Urothelium cell line (cell line): ENCODE measurements around the gene ASCC1.
"Not testable (repeated sequence)": the region's sequence is repeated elsewhere in the genome, so short reads cannot be mapped to it uniquely, and the experiment has no call there.

ENCODE experiments used
- DNase-seq: peaks from one replicate; pipeline ENCODE4 v3.0.0; 2011; ENCODE audit warnings: low spot score, mixed read lengths
- FAIRE-seq: peaks from 2 replicates; lab custom pipeline; 2011; peaks lifted over from hg19 to GRCh38; lab: Jason Lieb, UNC

ASCC1 gene

DNA sequence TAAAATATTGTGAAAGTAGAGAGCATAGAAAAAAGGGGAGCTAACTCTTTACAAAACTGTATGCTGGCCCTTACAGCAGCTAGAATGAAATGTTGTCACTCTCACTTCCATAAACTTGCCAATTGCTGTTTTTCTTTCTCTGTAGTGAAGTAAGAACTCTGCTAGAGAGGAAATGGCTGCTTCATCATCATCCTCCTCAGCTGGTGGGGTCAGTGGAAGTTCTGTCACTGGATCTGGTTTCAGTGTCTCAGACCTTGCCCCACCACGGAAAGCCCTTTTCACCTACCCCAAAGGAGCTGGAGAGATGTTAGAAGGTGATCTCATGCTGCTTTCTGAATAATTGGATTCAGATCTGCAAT is 7.6 kb upstream of the ASCC1 start:
- FAIRE-seq (no peak), DNase-seq (no peak)

DNA sequence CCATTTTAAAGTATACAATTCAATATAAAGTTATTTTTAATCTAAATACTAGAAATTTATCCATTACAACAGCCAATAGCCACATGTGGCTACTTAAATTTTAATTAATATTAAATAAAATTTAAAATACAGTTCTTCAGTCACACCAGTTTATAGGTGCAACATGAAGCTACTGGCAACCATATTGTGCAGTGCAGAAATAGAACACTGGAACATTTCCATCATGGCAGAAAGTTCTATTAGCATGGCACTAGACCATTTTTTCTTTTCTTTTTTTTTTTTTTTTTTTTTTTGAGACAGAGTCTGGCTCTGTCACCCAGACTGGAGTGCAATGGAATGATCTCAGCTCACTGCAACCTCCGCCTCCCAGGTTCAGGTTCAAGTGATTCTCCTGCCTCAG is 5.2 kb upstream of the ASCC1 start:
- no peak for FAIRE-seq

DNA sequence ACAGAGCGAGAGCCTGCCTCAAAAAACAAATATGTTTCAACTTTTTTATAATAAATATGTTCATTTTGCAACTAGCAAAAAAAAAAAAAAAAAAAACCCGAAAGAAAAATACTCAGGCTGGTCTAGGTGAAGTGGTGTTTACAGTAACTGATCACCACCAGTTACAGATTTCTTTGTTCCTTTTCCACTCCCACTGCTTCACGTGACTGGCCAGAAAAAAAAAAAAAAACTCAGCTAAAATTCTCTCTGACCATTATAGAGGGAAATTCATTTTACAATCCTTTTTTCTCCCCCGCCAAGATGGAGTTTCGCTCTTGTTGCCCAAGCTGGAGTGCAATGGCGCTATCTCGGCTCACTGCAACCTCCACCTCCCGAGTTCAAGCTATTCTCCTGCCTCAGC is 4.6 kb upstream of the ASCC1 start:
- FAIRE-seq, result no peak
- no peak for DNase-seq

More for the DNA sequence above, 5.2 kb upstream of the ASCC1 start:
- DNase-seq, result no peak

DNA sequence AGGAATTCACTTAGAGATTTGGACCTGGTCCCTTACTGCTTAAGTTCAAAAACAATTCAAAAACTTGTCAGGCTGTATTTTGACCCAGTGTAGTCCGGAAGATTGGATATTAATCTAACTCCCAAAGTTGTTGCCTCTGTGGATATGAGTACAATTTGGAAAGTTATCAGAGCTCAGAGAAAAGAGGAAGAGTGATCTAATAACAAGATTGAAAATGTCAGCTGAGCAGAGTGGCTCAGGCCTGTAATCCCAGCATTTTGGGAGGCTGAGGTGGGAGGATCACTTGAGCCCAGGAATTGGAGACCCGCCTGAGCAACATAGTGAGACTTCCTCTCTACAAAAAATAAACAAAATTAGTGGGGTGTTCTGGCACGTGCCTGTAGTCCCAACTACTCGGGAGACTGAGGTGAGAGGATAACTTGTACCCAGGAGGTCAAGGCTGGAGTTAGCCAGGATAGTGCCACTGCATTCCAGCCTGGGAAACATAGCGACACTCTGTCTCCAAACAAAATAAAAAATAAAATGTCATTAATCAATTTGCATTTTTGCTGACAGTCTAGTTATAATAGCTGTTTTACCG is 3.2 kb upstream of the ASCC1 start:
- FAIRE-seq (no peak), DNase-seq (no peak)

DNA sequence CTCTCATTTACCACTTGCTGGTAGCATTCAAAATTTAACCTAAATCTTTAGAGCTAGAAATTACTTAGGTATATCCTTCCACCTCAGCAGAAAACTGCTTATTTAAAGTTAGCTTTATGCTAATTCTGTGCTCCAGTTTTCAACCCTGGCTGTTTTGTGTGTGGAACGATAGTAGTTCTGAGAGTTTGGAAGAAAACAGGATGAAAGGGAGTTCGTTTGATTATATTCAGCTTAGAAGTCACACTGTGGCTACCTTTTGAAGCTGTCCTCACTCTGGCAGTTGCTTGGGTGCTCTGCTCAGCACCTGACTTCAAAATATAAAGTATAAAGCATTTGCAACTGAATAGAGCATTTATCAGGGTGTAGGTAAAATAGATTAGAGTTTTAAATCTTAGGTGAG is 2.6 kb upstream of the ASCC1 start:
- FAIRE-seq, result no peak
- DNase-seq, result no peak

DNA sequence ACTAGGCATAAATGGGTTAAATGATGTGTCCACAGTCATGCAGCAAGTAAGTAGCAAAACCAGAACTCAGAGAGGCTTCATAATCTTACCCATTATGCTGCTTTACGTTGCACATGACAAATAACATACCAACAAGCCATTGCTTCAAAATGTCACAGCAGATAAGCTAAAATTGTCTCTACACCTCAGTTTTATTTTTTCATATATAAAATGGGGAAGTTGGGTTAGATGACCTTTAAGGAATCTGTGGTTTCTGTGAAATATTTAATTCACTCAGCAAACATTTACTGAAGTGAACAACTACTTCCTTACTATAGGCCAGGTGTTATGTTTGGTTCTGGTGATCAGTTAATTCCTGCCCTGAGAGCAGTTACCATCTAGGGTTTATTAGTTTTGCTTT is 2.2 kb upstream of the ASCC1 start:
- DNase-seq, result no peak
- FAIRE-seq, result no peak

DNA sequence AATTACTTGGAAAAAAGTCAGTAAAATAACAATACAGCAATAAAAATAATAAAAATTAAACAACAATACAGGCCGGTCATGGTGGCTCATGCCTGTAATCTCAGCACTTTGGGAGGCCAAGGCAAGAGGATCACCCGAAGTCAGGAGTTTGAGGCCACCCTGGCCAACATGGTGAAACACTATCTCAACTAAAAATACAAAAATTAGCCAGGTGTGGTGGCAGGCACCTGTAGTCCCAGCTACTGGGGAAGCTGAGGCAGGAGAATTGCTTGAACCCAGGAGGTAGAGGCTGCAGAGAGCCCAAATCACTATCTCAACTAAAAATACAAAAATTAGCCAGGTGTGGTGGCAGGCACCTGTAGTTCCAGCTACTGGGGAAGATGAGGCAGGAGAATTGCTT is 4.2 kb downstream of the ASCC1 start:
- FAIRE-seq, DNase-seq: not testable (repeated sequence)

DNA sequence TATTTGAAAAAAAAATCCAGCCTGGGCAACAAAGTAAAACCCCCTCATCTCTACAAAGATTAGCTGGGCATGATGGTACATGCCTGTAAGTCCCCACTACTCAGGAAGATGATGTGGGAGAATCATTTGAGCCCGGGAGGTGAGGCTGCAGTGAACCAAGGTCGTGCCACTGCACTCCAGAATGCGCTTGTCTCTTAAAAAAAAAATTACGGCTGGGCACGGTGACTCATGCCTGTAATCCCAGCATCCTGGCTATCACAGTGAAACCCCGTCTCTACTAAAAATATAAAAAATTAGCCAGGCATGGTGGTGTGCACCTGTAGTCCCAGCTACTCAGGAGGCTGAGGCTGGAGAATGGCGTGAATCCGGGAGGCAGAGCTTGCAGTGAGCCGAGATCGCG is 4.7 kb downstream of the ASCC1 start:
- not testable (repeated sequence) for FAIRE-seq

DNA sequence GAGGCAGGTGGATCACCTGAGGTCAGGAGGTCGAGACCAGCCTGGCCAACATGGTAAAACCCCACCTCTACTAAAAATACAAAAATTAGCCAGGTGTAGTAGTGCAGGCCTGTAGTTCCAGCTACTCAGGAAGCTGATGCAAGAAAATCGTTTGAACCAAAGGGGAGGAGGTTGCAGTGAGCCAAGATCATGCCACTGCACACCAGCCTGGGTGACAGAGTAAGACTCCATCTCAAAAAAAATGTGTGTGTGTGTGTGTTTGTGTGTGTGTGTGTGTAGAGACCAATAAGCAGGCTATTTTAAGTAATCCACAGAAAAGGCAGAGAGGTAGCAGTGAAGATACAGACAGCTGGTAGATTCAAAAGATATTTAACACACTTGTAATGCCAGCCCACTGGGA is 7.5 kb downstream of the ASCC1 start:
- FAIRE-seq, DNase-seq: not testable (repeated sequence)

More for the DNA sequence above, 4.7 kb downstream of the ASCC1 start:
- not testable (repeated sequence) for DNase-seq

DNA sequence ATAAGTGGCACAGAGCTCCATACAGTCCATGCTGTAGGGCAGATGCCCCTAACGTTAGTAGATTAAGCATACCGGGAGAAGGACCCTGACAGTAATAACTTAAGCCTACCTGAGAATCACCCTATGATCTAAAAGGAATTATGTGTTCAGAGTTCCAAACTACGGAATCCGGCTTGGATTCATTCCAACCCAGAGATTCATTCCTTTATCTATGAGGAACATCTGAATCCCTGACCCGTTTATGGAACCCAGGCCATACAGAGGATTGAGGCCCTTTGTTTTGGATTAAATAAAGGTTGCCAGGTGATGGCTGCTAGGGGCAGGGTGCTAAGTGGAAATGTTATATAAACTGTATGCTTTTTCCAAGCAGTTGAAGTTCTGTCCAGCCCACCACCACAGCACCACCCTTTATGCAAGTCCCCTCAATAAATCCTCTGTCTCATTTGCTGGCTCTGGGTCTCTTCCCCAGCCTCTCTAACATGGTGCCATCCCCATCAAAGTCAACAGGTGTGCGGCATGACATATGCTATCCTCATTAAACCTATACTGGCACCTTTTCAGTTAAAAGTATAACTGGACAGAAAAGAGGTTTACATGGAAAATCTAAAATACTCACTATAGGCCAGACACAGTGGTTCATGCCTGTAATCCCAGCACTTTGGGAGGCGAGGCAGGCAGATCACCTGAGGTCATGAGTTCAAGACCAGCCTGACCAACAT is 9.4 kb downstream of the ASCC1 start:
- FAIRE-seq (no peak), DNase-seq (no peak)

DNA sequence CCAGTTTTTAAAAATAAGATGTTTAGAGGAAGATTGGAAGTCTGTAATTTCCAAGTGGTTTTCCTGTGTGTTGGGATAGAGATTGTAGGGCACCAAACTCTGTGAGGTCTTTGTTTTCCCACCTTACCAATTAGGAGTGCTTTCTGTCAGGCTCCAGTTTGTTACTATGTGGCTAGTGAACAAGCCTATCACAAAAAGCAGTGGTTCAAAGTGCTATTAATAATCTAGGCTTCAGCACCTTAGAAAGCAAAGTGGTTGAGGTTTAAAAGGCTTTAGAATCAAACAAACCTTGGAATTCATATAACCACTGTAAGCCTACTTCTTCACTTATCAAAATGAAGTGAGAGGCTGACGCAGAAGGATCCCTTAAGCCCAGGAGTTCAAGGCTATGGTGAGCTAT is 11.4 kb downstream of the ASCC1 start:
- no peak for DNase-seq
- no peak for FAIRE-seq

DNA sequence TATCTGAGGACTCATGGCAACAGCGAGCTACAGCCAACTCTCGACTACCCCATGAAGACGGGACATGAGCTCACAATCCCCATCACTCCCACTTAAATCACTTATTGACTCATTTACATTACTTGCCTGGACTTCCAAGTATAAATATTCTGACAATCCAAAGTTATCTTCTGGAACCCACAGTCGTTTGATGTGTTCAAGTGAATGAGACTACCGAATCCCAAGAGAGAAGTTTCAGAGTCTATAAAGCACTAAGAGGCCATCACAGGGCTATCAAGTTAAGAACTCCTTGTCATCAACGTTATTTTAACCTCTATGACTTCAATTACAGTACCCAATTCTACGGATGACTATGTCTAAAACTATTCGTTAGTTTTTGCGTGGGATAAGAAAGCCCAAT is 11.8 kb downstream of the ASCC1 start:
- FAIRE-seq (no peak), DNase-seq (no peak)

DNA sequence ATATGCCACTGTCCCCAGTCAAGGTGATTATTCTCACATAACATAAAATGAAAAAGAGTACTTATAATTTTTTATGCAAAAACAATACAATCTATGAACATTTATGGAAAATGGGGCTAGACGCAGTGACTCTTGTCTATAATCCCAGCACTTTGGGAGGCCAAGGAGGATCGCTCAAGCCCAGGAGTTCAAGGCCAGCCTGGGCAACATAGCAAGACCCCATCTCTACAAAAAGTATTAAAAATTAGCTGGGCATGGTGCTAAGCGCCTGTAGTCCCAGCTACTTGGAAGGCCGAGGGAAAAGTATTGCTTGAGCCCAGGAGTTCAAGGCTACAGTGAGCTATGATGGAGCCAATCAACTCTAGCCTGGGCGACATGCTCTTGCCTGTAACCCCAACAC is 14.8 kb downstream of the ASCC1 start:
- FAIRE-seq, result no peak
- no peak for DNase-seq

DNA sequence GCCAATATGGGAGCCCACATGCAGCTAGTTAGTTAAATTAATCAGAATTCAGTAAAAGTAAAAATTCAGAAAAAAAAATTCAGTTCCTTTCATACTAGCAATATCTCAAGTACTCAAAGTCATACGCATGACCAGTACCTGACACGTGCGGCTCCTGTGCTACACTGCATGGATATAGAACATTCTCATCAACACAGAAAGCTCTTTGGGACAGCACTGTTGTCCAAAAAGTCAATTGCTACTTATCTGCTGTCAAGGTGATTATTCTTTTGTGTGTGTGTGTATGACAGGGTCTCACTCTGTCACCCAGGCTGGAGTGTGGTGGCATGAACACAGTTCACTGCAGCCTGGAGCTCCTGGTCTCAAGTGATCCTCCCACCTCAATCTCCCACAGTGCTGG is 15.2 kb downstream of the ASCC1 start:
- FAIRE-seq, result no peak

DNA sequence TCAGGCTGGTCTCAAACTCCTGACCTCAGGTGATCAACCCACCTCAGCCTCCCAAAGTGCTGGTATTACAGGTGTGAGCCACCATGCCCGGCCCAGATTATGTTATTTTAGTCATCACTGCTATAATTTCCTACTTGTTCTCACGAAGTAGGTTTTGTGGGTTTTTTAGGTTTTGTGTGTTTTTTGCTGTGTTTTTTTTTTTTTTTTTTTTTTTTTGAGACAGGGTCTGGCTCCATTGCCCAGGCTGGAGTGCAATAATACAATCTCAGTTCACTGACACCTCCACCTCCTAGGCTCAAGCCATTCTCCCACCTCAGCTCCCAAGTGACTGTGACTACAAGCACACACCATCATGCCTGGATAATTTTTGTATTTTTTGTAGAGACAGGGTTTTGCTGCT is 21.1 kb downstream of the ASCC1 start:
- FAIRE-seq (no peak), DNase-seq (no peak)

More for the DNA sequence above, 15.2 kb downstream of the ASCC1 start:
- DNase-seq, result no peak

DNA sequence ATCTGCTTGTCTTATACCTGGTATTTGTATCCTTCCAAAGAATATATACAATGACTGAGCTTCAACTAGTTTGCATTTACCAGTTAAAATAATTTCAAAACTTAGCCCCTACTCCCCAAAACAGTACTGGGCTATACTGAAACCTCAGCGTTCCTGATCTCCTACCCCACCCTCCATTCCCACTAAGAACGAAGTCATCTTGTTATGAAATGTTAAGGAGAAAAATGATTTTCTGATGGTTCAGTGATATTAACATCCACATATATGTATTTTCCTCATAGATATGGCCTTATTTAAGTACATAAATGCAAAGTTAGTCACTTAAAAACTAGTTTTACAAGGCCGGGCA is 29.1 kb downstream of the ASCC1 start:
- no peak for DNase-seq
- no peak for FAIRE-seq

DNA sequence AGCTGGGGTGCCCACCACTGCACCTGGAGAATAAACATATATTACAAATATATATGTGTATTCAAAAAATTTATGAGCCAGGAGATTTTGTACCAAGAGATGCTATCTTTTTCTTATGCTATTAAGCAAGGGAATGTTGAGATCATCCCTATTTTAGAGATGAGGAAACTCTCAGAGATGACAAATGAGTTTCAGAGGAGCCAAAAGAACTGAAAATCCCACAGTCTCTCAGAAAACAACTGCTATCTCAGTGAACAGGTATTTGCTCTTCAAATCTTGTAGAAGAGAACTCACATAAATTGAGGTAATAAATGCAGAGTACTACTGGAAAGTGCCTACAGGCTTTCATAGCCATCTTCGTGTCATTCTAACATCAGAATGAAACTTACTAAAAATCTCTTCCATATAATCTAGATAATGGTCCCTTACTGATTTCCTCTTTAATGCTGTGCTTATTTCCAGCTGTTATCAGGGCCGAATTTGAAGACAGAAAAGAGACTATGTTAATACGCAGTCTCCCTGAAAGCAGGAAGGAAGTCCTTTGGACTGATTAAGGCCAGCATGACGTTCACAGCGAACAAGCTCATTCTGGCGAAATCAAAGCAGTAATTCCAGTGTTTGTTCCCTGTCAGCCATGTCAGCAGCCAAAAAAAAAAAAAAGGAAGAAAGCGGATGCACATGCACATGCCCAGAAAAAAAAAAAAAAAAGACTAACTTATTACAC is 29.7 kb downstream of the ASCC1 start:
- no peak for FAIRE-seq
- no peak for DNase-seq

DNA sequence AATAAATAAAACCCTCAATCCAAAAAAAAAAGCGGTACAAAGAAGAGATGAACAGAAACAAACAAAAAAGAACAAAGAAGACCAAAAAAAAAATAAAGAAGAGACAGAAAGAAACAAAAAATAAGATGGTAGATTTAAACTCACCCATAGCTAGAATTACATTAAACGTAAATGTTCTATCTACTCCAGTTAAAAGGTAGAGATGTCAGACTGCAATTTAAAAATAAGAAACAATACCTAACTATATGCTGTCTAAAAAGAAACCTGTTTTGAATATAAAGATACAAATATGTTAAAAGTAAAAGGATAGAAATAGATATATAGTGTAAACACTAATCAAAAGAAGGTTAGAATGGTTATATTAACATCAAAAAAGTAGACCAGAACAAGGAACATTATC is 31.9 kb downstream of the ASCC1 start:
- no peak for DNase-seq
- no peak for FAIRE-seq

DNA sequence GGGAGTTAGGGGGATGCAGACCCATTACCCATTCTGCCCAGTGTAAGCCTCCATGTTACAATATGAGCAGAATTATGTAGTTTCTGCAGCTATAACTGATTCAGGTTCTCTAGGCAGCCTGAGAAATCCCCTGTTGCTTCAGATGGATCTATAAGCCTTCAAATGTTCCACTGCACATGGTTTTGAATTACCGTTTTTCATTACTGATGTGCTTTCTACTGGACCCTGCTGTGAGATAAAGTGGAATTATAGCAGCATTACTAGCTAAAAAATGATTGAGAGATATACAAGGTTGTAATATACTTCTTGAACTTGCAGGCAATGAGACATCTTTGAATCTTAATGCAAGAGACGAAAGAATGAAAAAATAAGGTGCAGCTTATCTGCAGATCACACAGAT is 38.6 kb downstream of the ASCC1 start:
- FAIRE-seq (no peak), DNase-seq (no peak)

DNA sequence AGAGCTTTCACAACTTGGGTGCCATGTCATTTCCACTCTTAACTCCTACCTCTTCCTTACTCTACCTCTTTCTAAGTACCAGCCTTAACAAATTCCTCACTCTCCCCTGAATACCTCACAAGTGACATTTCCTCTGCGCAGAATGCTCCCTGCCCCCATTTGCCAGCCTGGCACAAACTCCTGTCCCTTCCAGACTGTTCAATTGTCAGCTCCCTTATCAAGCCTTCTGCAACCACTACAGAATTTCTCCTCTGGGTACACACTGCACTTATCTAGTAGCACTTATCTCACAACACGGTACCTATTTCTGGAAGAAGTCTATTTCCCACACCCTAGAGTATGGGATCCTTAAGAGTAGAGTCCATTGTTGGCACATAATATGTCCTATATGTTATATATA is 39.4 kb downstream of the ASCC1 start:
- no peak for FAIRE-seq
- DNase-seq, result no peak

DNA sequence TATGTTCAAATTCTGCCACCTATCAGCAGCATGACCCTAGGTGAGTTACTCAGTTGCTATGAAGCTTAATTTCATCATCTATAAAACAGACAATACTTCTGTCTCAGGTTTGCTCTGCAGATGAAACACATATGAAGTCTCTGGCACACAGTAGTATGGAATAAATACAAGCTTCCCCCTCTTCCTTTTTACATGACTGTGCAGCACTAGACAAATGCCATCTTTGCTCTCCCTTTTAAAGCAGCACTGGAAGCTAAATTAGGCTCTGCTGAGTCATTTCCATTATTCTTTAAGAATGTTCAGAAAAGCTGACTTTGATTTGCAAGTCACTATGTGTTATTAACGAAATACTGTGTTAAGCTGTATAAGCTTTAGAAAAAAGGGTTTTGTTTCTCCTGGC is 40.9 kb downstream of the ASCC1 start:
- DNase-seq, result no peak
- FAIRE-seq, result no peak

DNA sequence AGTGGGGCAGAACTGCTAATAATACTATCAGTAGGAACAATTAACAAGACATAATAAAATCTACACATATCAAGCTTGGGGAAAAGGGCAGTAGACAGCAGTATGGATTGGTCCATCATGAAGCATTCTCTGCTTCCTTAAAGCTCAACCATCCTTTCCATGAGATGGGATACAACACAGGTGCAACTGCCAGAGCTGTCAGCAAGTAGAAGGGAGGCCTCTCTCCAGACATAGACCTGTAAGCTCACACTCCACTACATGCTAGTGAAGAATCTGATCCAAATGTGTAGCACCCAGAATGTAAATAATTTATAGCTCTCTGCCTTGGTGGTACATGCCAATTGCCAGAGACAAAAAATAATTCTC is 41.8 kb downstream of the ASCC1 start:
- DNase-seq, result no peak
- peak; percentile 78 for FAIRE-seq
